ENCODE data around the gene PHLDA3.
A peak's percentile ranks its signal among the peaks of the same experiment; 100 is the strongest.

PHLDA3 gene

GRCh38 chr1:201506557-201507359, 37.8 kb upstream of the PHLDA3 start, which contains the start of gene CSRP1:
TSS of gene CSRP1 (minus strand) at chr1:201507123. CDS start at chr1:201496303, 10,820 bp downstream.
- Mint-ChIP-seq H3K27ac (peak within 1 kb of the TSS; percentile 89), H3K36me3 (ENCODE audit: low read depth) (no peaks in the 10 kb centered on the region), H3K4me1 (ENCODE audit: low read depth) (peaks cover 29% of the 10 kb centered on the region), H3K4me3 (peak within 1 kb of the TSS; percentile 90), H3K9me3 (no peaks in the 10 kb centered on the region), H3K27me3 (no peaks in the 10 kb centered on the region)

- Mint-ChIP-seq H3K27me3 (no peaks in the 10 kb centered on the region), H3K4me3 (peak overlapping the region; percentile 90), H3K4me1 (ENCODE audit: low read depth) (peaks cover 29% of the 10 kb centered on the region), H3K9me3 (no peaks in the 10 kb centered on the region), H3K36me3 (ENCODE audit: low read depth) (no peaks in the 10 kb centered on the region), H3K27ac (peak overlapping the region; percentile 71)
These were observed 37.1 kb upstream of the PHLDA3 start for GRCh38 chr1:201506092-201506491.

- peak overlapping the region; percentile 90 for H3K4me3 Mint-ChIP-seq
- H3K27me3 Mint-ChIP-seq, result no peaks in the 10 kb centered on the region
- H3K36me3 Mint-ChIP-seq (ENCODE audit: low read depth), result no peaks in the 10 kb centered on the region
- peaks cover 29% of the 10 kb centered on the region for H3K4me1 Mint-ChIP-seq (ENCODE audit: low read depth)
- H3K9me3 Mint-ChIP-seq, result no peaks in the 10 kb centered on the region
- H3K27ac Mint-ChIP-seq, result no peak overlapping the region
These were observed 36.5 kb upstream of the PHLDA3 start for GRCh38 chr1:201505503-201505890.

GRCh38 chr1:201504799-201505502, 36.0 kb upstream of the PHLDA3 start:
- no peaks in the 10 kb centered on the region for H3K36me3 Mint-ChIP-seq (ENCODE audit: low read depth)

GRCh38 chr1:201504179-201504631, 35.2 kb upstream of the PHLDA3 start:
- Mint-ChIP-seq H3K4me3 (no peak overlapping the region), H3K4me1 (ENCODE audit: low read depth) (peaks cover 29% of the 10 kb centered on the region), H3K36me3 (ENCODE audit: low read depth) (no peaks in the 10 kb centered on the region), H3K27me3 (no peaks in the 10 kb centered on the region), H3K27ac (no peak overlapping the region), H3K9me3 (no peaks in the 10 kb centered on the region)

More at GRCh38 chr1:201504799-201505502, 36.0 kb upstream of the PHLDA3 start:
- Mint-ChIP-seq H3K9me3 (no peaks in the 10 kb centered on the region), H3K27ac (peak overlapping the region; percentile 10), H3K4me1 (ENCODE audit: low read depth) (peaks cover 29% of the 10 kb centered on the region), H3K4me3 (peak overlapping the region; percentile 90), H3K27me3 (no peaks in the 10 kb centered on the region)

- Mint-ChIP-seq H3K27me3 (no peaks in the 10 kb centered on the region), H3K9me3 (no peaks in the 10 kb centered on the region), H3K4me3 (no peak overlapping the region), H3K4me1 (ENCODE audit: low read depth) (peaks cover 26% of the 10 kb centered on the region), H3K36me3 (ENCODE audit: low read depth) (no peaks in the 10 kb centered on the region), H3K27ac (no peak overlapping the region)
These were observed 34.6 kb upstream of the PHLDA3 start for GRCh38 chr1:201503397-201504176.

- H3K36me3 Mint-ChIP-seq (ENCODE audit: low read depth), result no peaks in the 10 kb centered on the region
- H3K4me1 Mint-ChIP-seq (ENCODE audit: low read depth), result peaks cover 21% of the 10 kb centered on the region
- no peaks in the 10 kb centered on the region for H3K27me3 Mint-ChIP-seq
- H3K9me3 Mint-ChIP-seq, result no peaks in the 10 kb centered on the region
- H3K27ac Mint-ChIP-seq, result no peak overlapping the region
- H3K4me3 Mint-ChIP-seq, result no peak overlapping the region
These were observed 33.5 kb upstream of the PHLDA3 start for GRCh38 chr1:201502511-201502857.

- H3K9me3 Mint-ChIP-seq, result no peaks in the 10 kb centered on the region
- H3K36me3 Mint-ChIP-seq (ENCODE audit: low read depth), result no peaks in the 10 kb centered on the region
- no peak overlapping the region for H3K27ac Mint-ChIP-seq
- no peak overlapping the region for H3K4me3 Mint-ChIP-seq
- H3K27me3 Mint-ChIP-seq, result no peaks in the 10 kb centered on the region
- H3K4me1 Mint-ChIP-seq (ENCODE audit: low read depth), result peaks cover 17% of the 10 kb centered on the region
These were observed 33.0 kb upstream of the PHLDA3 start for GRCh38 chr1:201501812-201502510.

- peaks cover 13% of the 10 kb centered on the region for H3K4me1 Mint-ChIP-seq (ENCODE audit: low read depth)
- no peaks in the 10 kb centered on the region for H3K36me3 Mint-ChIP-seq (ENCODE audit: low read depth)
- H3K4me3 Mint-ChIP-seq, result no peak overlapping the region
- H3K9me3 Mint-ChIP-seq, result no peaks in the 10 kb centered on the region
- no peak overlapping the region for H3K27ac Mint-ChIP-seq
- no peaks in the 10 kb centered on the region for H3K27me3 Mint-ChIP-seq
These were observed 32.2 kb upstream of the PHLDA3 start for GRCh38 chr1:201501144-201501543.

- H3K36me3 Mint-ChIP-seq (ENCODE audit: low read depth), result no peaks in the 10 kb centered on the region
- peaks cover 8% of the 10 kb centered on the region for H3K4me1 Mint-ChIP-seq (ENCODE audit: low read depth)
- H3K27me3 Mint-ChIP-seq, result no peaks in the 10 kb centered on the region
- no peak overlapping the region for H3K27ac Mint-ChIP-seq
- no peaks in the 10 kb centered on the region for H3K9me3 Mint-ChIP-seq
- H3K4me3 Mint-ChIP-seq, result no peak overlapping the region
These were observed 31.7 kb upstream of the PHLDA3 start for GRCh38 chr1:201500670-201501120.

GRCh38 chr1:201499795-201500669, 31.0 kb upstream of the PHLDA3 start:
- Mint-ChIP-seq H3K4me3 (no peak overlapping the region), H3K36me3 (ENCODE audit: low read depth) (no peaks in the 10 kb centered on the region), H3K4me1 (ENCODE audit: low read depth) (peaks cover 1% of the 10 kb centered on the region), H3K27ac (no peak overlapping the region), H3K27me3 (no peaks in the 10 kb centered on the region), H3K9me3 (no peaks in the 10 kb centered on the region)

- Mint-ChIP-seq H3K36me3 (ENCODE audit: low read depth) (peaks cover 8% of the 10 kb centered on the region), H3K27me3 (no peaks in the 10 kb centered on the region), H3K4me3 (no peak overlapping the region), H3K9me3 (no peaks in the 10 kb centered on the region), H3K27ac (no peak overlapping the region), H3K4me1 (ENCODE audit: low read depth) (no peaks in the 10 kb centered on the region)
These were observed 30.2 kb upstream of the PHLDA3 start for GRCh38 chr1:201499191-201499590.

GRCh38 chr1:201498621-201499020, 29.6 kb upstream of the PHLDA3 start:
- Mint-ChIP-seq H3K36me3 (ENCODE audit: low read depth) (peaks cover 13% of the 10 kb centered on the region), H3K27ac (no peak overlapping the region), H3K27me3 (no peaks in the 10 kb centered on the region), H3K9me3 (no peaks in the 10 kb centered on the region), H3K4me1 (ENCODE audit: low read depth) (no peaks in the 10 kb centered on the region), H3K4me3 (no peak overlapping the region)
